Measurements from ENCODE around the gene SMIM26.

DNA sequence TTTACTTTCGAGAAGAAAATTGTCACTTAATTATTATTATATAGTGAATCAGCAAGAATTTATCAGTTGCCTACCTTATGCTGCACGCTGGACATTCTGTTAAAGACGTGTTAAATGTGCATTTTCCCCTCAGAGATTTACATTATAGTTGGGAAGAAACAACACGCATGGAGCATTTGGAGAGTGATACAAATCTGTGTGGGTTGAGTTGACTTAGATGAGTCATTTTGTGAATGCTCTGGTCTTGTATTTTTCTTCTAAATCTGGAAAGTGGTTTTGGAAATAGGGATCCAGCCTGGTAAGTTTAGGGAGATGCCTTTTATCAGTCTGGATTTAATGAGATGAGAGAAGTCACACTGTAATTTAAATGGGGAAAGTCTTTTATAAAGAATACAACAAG is 24.0 kb upstream of the SMIM26 start:
- TF ChIP-seq, protein P1, sequence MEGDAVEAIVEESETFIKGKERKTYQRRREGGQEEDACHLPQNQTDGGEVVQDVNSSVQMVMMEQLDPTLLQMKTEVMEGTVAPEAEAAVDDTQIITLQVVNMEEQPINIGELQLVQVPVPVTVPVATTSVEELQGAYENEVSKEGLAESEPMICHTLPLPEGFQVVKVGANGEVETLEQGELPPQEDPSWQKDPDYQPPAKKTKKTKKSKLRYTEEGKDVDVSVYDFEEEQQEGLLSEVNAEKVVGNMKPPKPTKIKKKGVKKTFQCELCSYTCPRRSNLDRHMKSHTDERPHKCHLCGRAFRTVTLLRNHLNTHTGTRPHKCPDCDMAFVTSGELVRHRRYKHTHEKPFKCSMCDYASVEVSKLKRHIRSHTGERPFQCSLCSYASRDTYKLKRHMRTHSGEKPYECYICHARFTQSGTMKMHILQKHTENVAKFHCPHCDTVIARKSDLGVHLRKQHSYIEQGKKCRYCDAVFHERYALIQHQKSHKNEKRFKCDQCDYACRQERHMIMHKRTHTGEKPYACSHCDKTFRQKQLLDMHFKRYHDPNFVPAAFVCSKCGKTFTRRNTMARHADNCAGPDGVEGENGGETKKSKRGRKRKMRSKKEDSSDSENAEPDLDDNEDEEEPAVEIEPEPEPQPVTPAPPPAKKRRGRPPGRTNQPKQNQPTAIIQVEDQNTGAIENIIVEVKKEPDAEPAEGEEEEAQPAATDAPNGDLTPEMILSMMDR (IDR thresholded peaks at IDR 0.05), result no peak
- no peak for TF ChIP-seq POLR2A (IDR thresholded peaks at IDR 0.05)
